Measurements from ENCODE around the gene MSANTD1.

The MSANTD1 gene

GRCh38 chr4:3205995-3206394 is 43.0 kb upstream of the MSANTD1 start:
- H3K27ac ChIP-seq (replicated peaks): no peak overlapping the region
- no peak for DNase-seq (ENCODE audit: low read depth in 1 of 2, low spot score in 1 of 2)
- no peak overlapping the region for H3K4me3 ChIP-seq (replicated peaks; ENCODE audit: insufficient read depth, low read length)
- TF ChIP-seq CTCF (IDR thresholded peaks at IDR 0.05; ENCODE audit: insufficient read depth, low read length) (no peak), POLR2AphosphoS5 (IDR thresholded peaks at IDR 0.05; ENCODE audit: low read depth) (no peak), REST (IDR thresholded peaks at IDR 0.05; ENCODE audit: insufficient replicate concordance, low read depth) (no peak), GABPA (IDR thresholded peaks at IDR 0.05; ENCODE audit: low read depth) (no peak), SPI1 (IDR thresholded peaks at IDR 0.05; ENCODE audit: borderline replicate concordance, low read depth) (no peak)
- H3K27me3 ChIP-seq (ENCODE audit: insufficient read depth, poor library complexity, severe bottlenecking): no peaks in the 10 kb centered on the region

- no peak for DNase-seq (ENCODE audit: low read depth in 1 of 2, low spot score in 1 of 2)
- no peaks in the 10 kb centered on the region for H3K27me3 ChIP-seq (ENCODE audit: insufficient read depth, poor library complexity, severe bottlenecking)
- H3K27ac ChIP-seq (replicated peaks): no peak overlapping the region
- TF ChIP-seq REST (IDR thresholded peaks at IDR 0.05; ENCODE audit: insufficient replicate concordance, low read depth) (no peak), CTCF (IDR thresholded peaks at IDR 0.05; ENCODE audit: insufficient read depth, low read length) (no peak), SPI1 (IDR thresholded peaks at IDR 0.05; ENCODE audit: borderline replicate concordance, low read depth) (no peak), POLR2AphosphoS5 (IDR thresholded peaks at IDR 0.05; ENCODE audit: low read depth) (no peak), GABPA (IDR thresholded peaks at IDR 0.05; ENCODE audit: low read depth) (no peak)
- H3K4me3 ChIP-seq (replicated peaks; ENCODE audit: insufficient read depth, low read length): no peak overlapping the region
These were observed 42.4 kb upstream of the MSANTD1 start for GRCh38 chr4:3206439-3207100.

GRCh38 chr4:3207531-3208037 is 41.4 kb upstream of the MSANTD1 start:
- H3K27me3 ChIP-seq (ENCODE audit: insufficient read depth, poor library complexity, severe bottlenecking): no peaks in the 10 kb centered on the region
- H3K27ac ChIP-seq (replicated peaks): no peak overlapping the region
- peak in 1 of 2 experiments; percentile 47 for DNase-seq (ENCODE audit: low read depth in 1 of 2, low spot score in 1 of 2)
- peak; percentile 60 for TF ChIP-seq POLR2AphosphoS5 (IDR thresholded peaks at IDR 0.05; ENCODE audit: low read depth)
- no peak for TF ChIP-seq CTCF (IDR thresholded peaks at IDR 0.05; ENCODE audit: insufficient read depth, low read length)
- no peak for TF ChIP-seq SPI1 (IDR thresholded peaks at IDR 0.05; ENCODE audit: borderline replicate concordance, low read depth)
- TF ChIP-seq GABPA (IDR thresholded peaks at IDR 0.05; ENCODE audit: low read depth): no peak
- no peak for TF ChIP-seq REST (IDR thresholded peaks at IDR 0.05; ENCODE audit: insufficient replicate concordance, low read depth)
- no peak overlapping the region for H3K4me3 ChIP-seq (replicated peaks; ENCODE audit: insufficient read depth, low read length)

Measured in HL-60 (cell line).